HuH-7 (cell line): ENCODE measurements around the gene TMEM132D.

ENCODE experiments used
- DNase-seq: peaks from one replicate; pipeline ENCODE4 v3.0.0; 2011; ENCODE audit warnings: low spot score

Gene TMEM132D

DNA sequence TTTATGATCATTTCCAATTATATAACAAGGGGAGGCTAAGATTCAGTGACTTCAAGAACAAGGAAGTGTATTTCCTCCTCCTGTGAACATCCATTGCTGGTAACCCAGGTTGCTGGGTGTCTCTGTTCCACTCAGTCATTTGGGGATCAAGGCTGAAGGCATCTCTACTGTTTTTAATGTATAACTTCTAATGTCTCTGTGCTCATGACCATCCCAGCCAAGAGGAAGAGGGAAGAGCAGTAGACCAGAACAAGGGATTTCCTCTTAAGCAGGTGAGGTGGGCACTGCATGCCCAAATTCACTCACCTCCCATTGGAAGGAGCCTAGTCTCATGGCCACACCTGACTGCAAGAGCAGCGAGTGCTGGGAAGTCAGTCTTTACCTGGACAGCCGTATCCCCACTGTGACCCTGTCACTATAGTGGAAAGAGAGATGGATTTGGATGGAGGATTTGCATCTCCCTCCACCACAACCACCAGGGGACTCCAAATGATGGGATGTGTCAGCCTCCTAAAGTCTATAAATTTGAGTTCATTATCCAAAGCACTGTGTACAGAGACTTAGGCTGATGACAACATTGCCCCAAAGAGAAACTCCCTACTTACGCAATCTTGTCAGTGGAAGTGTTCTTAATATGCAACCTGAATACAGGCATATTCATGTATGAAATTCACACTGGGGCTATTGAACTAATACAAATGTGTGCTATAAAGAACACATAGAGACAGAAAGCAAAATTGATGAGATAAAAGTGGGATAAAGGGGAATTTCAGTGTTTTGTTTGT is 368.7 kb downstream of the TMEM132D start:
- no peak for DNase-seq

DNA sequence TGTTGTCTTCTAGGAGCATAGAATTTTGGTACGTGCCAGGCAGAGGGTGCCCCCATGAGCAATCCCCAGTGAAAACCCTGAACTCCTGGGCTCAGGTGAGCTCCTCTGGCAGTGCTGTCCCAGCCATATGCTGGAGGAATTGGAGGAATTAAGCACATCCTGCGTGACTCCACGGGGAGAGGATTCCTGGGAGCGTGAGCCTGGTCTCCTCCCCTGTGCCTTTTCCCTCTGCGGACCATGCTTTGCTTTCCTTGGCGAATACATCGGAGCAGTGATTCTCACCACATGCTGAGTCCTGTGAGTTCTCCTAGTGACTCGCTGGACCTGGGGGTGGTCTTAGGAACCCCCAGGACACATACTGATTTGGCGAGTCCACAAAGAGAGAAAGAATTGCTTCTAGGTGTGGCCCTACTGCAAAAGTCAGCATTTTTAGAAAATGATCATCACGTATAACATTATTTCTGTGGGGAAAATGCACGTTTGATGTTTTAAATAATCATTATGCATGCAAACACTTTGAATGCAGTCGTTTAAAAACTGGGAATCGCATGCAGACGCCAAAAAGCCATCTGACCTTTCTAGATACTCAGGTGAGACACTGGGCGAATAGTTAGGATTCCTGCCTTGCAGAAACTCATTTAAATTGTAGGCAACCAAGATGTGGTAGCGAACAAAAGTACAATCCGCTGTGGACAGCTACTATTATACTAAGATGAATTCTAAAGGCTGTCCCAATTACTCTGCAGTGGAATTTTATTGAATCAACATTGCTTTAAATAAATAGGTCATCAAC is 370.9 kb downstream of the TMEM132D start:
- DNase-seq, result no peak

DNA sequence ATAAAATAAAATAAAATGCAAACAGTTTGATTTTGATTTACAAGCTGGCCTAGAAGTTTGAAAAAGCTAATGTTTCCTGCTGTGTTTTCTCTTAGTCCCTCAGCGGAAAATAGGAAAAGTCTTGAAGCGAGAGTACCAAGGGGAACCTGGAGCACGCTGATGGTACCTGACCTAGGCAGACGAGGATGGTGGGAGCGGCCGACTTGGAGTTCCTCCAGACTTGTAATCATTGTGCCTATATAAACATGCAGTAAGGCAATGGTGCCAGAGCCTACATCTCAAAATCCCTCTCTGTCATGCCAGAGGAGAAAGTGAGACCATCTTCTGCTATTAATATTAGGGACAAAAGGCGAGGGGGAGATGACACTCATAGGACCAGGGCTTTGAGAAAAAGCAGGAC is 371.7 kb downstream of the TMEM132D start:
- no peak for DNase-seq

DNA sequence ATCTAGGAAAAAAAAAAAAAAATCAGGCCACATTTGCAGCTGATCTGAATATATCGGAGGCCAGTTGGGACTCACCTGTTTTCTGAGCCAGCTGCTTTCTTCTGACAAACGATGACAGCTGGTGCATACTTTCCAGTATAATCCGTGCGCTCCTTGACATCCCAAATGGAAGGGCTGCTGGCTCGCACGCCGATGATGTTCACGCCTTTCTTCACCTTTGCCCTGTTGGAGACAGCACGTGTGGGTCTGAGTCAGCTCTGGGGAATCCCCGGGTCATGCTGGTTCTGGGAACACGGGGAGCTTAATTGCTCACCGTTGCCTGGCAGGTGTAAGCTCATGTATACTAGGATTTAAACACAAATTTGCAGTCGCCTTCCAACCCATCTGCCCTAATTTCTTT is 372.8 kb downstream of the TMEM132D start:
- DNase-seq, result no peak

DNA sequence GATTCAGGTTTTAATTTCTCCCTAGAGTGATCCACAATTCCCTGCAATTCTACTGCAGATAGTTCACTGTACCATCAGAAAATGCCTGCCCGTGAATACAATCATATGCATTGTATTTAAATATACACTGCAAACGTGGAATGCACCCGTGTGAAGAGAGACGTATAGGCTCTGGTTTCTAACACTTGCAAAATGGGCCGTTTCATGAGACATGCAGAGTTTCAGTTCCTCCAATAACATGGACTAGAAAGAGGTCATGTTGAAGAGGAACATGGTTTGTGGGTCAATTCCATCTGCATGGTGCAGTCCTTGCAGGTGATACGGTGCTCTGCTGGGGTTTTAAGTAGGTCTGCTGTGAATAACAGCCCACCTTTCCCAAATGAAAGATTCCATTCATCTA is 373.3 kb downstream of the TMEM132D start:
- no peak for DNase-seq

DNA sequence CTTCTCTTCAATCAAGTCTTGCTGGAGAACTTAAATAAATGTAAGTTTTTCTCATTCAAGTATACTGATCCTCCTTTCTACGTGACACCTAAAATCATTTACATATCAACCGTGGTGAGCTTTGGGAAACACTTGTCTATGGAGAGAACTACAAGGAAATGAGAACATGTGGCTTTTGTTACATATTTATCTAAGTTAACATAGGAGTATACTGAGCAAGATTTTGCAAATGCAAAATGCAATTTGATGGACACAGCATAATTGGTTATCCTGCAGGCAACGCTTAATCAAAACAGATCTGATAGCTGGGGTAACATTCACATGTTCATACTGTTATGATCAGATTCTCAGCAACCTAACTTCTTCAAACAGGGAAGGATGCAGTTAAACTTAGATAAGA is 376.3 kb downstream of the TMEM132D start:
- DNase-seq, result no peak

DNA sequence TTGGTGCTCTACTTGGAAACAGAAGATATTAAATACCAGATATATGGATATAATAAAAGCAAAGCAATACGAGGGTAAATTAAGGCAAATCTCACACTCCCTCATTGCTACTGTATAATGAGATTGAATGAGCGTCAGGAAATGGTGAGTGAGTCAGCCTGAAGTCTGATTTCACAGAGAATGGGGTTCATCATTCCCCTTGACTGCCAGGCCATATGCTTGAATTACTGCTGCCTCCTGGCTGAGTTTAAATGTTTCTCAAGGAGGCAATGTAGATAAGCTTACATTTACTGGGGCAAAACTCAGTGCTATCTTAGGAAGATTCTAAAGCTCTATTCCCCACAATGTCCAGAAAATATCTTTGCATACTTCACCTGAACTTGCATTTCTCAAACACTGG is 380.2 kb downstream of the TMEM132D start:
- no peak for DNase-seq

DNA sequence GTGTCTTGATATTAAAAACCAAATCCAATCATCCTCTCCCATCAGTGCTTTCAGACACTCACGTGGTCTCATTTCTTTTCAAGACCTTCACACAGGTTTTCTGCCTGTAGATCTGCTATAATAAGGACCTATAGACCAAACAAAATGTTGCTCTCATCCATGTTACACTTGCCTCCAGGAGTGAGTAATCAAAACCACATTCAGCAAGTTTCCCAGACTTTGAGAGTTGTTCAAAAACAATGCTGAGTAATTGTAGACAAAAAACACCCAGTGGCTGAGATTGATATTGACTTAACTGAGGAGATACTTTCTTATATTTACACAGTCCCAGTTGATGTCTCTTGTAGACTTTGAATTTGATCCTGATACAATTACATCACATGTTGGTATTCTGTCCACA is 383.1 kb downstream of the TMEM132D start:
- no peak for DNase-seq

DNA sequence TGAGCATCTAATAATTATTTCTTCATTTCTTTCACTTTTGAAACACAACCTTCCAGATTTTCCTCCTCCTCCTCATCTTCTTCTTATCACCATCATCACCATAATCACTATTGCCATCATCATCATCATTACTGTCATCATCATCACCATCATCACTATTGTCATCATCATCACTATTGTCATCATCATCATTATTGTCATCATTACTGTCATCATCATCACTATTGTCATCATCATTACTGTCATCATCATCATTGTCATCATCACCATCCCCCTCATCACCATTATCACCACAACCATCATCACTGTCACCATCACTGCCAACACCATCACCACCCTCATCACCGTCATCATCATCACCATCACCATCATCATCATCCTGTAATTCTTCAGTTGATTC is 400.0 kb downstream of the TMEM132D start:
- no peak for DNase-seq

DNA sequence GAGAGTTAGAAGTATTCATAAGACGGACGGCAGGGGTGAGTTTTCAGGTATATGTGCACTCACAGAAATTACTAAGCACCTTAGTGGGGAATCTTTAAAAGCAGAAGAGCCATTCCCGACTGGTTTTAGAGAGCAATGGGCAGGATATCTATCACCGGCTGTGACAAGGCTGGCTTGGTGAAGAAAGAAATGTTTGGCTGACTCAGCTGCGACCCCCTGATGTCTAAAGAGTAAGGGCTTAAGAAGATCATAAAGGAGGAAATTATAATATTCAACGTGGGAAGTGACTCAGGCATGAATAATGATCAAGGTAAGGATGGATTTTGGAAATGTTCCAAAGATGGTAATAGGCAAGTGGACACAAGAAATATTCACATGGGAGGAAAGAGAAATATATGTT is 407.6 kb downstream of the TMEM132D start:
- no peak for DNase-seq

DNA sequence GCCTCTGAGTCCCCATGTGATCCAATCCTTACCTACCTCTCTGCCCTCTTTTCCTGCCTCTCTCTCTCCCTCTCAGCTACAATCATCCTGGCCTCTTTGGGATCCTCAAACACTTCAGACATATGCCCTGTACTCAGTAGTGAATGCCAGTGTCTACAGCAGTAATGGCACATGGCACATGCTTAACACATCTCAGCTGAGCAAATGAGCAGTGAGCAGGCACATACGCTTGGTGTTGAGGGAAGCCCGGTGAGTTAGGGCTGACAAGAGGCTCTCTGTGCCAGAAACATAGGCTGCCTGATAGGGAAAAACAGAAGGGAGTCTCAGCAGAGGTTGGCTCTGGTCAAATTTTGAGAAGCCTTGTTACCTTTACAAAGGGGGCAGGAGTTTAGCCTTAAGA is 409.1 kb downstream of the TMEM132D start:
- no peak for DNase-seq

DNA sequence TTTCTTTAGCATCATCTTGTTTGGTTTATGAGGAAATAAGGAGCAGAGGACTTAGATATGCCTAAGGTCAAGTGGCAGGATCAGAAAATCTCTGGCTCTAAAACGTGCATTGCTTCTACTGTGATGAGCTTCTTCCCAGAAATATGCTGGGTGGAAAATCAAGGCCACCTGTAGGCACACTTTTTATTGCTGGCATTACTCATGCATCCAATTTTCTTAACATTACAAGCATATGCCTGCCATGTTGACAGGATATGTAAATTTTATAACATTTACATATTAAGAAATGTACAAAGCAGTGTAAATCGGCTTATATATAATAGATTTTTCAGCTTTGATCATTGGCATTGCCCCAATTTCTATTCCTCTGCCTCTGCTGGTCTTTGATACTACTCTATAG is 409.6 kb downstream of the TMEM132D start:
- no peak for DNase-seq

DNA sequence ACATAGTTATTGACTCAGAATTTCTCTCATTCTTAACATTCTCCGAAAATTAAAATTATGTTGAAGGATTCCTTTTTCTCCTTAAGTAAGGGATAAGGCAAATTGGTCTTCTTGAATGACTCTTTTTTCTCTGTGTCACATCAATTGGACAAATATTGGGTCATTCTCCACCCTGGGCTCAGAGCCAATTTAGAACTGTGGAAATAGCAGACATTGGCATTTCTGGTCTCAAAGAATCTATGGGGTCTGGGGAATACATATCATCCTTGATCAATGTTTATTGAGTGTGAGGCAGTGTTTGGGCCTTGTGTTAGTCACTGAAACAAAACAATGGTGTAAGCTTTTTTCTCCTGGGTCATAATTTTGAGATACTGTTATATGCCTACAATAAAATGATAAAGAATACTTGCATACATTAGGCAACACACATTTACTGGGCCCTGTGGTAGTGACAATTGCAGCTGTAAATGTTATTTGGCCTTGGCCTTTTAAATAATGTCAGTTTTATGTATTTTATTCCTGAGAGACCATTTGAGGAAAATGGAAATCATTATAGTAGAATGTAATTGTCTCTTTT is 414.6 kb downstream of the TMEM132D start:
- DNase-seq, result no peak

DNA sequence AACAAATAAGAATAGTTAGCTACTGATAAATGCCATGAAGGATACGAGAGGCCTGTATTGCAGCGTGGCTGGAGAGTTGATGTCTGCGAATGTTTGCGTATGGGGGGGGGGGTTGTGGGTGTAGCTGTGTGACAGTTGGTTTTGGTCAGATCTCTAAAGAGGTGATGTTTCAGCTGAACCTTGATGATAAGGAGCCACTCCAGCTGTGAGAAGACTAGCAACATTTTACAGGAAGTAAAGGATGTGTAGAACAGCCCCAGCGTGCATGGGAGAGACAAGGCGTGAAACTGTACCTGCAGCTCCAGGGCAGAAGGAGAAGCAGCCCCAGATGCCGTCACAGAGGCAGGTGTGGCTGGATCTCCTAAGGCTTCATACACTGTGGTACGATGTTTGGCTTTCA is 416.9 kb downstream of the TMEM132D start:
- no peak for DNase-seq

DNA sequence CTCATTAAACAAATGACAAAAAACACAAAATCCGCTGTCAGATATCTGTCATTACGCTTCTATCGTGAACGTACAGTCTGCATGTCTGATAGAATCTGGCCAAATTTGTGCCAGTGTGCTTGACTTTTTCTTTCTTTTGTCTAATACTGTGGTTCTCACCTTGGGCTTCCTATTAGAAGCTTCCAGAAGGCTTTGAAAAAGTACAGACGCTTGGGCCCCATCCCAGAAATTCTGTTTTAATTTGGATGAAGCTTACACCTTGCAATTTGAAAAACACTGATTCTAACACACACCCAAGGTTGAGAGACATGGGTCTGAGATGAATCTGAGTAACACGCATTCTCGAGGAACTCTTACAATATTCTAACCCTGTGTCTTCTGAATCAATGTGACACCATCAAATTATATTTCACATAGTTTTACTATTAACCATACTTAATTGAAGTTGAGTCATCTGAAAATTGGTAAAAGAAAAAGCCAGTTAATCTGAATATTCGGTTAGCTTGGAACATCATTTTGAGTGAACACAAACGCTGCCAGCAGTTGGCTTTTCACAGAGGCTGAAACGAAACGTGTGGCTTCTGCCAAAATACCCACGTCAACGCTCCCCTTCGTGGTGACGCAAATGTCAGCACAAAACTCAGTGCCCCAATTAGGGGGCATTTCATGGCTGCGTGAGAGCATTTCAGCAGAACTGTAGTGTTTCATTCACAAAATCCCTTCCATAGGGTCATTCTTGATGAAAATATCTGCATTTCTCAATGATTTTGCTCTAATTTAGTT is 420.5 kb downstream of the TMEM132D start:
- no peak for DNase-seq

DNA sequence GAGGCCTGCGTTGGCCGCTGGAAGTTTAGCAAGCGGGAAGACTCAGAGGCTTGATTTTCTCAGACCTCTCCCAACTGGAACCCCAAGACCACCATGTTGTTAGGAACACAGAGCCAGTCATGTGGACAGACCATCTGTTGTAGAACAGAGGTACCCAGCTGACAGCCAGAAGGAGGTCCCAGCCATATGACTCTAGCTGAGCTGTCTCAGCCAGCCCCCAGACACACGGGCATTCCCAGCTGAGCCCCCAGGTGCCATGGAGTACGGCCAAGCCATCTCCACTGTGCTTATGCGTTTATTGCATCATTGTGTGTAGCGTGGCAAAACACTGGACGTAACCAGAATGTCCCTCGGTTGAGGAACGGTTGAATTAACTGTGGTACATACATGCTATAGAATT is 421.9 kb downstream of the TMEM132D start:
- DNase-seq, result no peak

DNA sequence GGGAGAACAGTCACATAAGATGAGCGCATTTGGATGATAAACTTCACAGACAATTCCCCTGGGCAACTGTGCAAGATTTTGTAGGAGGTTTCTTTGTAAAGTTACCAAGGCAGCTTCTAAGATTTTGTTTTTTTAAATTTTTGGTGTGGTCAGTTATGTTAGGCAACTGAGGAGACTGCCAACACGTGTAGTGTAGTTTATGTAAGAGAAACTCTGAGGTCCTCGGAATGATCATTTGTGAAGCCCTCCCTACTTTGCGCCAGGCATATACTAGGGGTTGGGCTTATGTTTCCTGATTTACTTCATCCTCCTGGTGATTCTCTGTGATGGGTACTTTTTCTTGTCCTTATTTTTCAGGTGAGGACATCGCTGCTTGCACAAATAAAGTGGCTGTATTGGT is 433.6 kb downstream of the TMEM132D start:
- DNase-seq, result no peak

DNA sequence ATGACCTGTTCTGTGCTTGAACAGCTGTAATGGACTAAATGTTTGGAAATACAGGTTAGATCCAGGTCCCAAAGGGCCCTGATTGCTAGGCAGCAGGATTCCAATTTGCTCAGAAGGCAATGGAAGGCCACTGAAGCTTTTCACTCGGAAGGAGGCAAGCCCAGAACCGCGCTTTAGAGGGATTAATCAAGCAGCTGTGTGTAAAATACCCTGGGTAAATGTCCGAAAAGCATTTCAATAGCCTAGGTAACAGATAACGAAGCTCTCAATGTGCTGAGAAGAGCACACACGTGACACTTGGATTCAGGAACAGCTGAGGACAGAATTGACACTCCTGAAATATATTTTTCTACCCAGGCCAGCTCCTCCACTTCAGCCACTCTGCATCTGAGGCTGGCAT is 436.1 kb downstream of the TMEM132D start:
- DNase-seq, result no peak

DNA sequence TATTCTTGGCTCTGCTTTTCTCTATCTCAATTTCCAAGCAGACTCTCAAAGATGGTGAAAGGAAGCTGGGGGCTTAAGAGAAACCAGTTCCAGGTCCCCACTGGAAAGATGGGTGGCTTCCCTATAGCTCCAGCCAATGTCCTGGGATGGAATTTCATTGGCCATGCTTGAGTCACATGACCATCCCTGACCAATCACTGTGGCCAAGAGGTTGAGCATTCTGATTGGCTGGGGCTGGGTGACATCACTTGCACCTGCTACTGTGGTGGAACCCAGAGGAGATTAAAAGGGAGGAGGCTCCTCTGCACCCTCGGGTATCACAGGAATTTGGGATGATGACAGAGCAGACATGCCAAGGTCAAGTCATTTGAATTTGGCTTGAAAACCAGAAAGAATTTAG is 436.5 kb downstream of the TMEM132D start:
- DNase-seq, result no peak

DNA sequence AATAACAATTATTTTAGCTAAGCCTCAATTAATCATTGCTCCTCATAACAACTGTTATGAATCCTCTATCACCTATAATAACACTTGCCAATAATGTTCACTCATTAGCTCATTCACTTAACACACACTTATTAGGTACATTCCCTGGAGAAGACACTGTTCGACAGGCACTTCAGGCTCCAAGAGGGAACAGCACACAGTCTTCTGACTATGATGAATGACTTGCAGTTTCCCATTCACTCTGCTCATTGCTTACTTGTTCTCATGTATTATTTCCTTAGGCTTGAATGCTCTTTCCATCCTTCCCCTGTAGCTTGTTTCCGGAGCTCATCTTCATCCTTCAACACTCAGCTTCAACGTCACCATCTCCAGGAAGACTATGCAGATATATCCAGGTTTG is 437.3 kb downstream of the TMEM132D start:
- DNase-seq, result no peak

DNA sequence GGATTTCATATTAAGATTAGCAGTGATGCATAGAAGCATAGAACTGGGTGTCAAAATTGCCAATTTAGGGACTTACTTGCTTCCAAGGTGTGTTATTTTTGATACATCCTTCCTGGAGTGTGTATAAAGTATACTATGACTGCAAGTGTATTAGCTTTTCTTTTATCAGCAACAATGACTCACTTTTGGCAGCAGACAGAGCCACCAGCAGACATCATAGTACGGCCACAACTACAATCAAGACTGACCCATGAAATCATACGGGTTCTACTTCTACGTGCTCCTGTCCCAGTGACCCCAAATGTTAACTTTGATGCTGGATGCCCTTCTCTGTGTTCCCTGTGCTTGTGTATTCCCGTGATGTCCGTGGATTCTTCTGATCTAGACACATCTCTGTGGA is 443.9 kb downstream of the TMEM132D start:
- DNase-seq, result no peak

DNA sequence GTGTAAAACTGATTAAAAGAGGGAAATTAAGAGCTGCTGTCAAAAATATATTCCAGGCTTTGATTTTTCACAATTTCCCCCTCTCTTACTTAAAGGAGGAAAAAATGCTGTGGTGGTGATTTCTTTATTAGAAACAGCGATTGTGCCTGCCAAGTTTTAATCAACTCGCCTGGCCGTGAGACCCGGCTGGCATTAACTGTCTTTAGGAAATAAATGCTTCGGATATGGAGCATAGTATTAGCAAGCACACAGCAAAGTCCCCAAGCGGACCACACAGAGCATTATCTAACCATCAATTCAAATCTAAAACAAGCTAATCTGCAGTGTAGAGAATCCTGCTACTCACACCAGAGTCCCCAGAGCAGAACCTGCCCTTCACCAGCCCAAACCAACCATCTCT is 457.1 kb downstream of the TMEM132D start:
- no peak for DNase-seq

DNA sequence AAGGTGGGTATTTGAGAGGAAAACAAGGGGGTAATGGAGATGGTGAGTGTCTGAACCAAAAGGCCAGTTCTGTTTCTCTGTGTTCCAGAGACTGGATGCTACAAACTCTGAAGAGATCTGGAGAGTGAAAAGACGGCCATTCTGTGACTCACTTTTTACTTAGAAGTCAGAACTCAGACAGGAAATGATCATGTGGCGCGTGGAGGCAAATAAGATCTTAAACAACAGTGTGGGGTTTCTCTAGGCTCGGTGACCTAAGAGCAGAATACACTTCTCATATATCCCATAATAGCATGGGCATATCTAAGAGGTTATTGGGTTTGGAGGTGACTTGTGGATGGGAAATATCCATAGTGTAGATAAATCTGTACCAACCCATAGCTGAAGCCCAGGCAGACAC is 463.5 kb downstream of the TMEM132D start:
- DNase-seq, result no peak
